PC-9 (cell line): ENCODE results near the gene ARHGEF37.

Experiments
- EZH2 ChIP-seq: fragments of 200-600 bp; sonication (generic); IDR thresholded peaks from 2 replicates; pipeline ENCODE4 v1.8.0; 2017; ENCODE audit warnings: antibody characterized with exemption, low read depth
- TF ChIP-seq, protein P1 (sequence below): fragments of 200-600 bp; sonication (generic); conservative IDR thresholded peaks from 2 replicates; pipeline ENCODE4 v1.6.1; 2017; ENCODE audit warnings: mixed run types, antibody characterized with exemption, mild to moderate bottlenecking, moderate library complexity

DNA sequence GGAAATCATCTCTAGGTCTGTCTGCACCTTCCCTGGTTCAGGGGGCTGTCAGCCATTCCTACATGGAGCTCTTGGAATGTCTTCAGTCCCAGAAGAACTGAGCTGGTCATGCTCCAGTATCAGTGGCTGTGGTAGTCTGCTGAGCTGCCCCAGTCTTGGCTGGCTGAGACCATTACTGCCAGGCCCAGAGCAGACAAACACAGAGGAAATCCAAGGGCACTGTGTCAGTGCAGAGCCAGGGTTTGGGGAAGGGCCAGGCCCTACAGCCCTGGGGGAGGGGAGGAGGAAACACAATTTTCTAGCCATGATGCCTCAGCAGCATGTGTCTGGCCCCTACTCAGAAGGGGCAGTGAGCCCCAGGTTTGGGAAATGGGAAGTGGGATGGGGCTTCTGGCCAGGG, 58.4 kb downstream of the ARHGEF37 start:
- TF ChIP-seq, protein P1, sequence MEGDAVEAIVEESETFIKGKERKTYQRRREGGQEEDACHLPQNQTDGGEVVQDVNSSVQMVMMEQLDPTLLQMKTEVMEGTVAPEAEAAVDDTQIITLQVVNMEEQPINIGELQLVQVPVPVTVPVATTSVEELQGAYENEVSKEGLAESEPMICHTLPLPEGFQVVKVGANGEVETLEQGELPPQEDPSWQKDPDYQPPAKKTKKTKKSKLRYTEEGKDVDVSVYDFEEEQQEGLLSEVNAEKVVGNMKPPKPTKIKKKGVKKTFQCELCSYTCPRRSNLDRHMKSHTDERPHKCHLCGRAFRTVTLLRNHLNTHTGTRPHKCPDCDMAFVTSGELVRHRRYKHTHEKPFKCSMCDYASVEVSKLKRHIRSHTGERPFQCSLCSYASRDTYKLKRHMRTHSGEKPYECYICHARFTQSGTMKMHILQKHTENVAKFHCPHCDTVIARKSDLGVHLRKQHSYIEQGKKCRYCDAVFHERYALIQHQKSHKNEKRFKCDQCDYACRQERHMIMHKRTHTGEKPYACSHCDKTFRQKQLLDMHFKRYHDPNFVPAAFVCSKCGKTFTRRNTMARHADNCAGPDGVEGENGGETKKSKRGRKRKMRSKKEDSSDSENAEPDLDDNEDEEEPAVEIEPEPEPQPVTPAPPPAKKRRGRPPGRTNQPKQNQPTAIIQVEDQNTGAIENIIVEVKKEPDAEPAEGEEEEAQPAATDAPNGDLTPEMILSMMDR = no peak
- TF ChIP-seq EZH2 = no peak
